Left forelimb (tissue), 1 donor: ENCODE measurements around the gene DMRT1.

Source experiments
- DNase-seq: peaks from one replicate; pipeline ENCODE4 v3.0.0-alpha.2; 2018; ENCODE audit warnings: low spot score

DMRT1 gene

GRCh38 chr9:841371-842209, at the start of gene DMRT1:
Gene DMRT1 (plus strand): TSS chr9:841697. CDS start chr9:841839, 142 bp downstream.
- no peak for DNase-seq

DNA sequence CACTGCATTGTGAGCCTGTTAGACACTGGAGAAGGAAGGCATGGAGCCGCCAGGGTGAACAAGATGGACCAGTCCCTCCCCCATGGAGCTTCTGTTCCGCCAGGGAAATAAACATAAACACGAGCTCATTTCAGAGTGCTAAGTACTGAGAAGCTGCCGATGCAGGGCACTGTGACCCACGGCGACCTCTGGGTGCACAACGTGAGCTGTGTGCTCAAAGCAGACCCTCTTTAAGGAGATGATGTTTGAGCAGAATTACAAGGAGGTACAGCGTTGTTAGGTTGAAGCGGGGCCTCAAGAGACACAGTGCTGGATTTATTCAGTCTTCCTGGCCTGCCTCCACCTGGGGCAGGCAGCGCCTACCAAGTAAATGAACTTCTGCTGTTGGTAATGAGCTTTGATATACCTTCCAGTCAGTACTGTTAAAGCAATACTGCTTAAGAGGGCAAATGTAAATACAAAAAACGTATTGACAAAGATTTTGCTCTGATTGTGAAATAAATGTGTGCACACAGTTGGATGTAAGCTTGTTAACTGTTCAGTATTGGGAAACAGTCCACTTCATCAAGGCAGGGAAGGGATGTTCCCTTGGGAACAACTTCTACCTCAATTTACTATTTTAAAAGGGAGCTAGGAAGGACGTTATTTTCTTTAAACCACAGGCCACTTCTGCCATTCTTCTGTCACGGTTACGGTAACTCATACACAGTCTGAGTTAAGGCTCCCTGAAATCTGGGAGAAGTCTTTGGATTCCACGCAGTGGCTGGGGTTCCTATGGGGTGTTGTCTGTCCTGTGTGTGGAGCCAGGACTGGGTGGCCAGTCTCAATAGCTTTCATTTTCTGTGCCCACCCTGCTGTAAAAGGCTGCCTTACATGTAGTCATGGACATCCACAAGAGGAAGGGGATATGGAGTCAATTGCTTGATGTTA, 48.9 kb upstream of the DMRT1 start:
- no peak for DNase-seq

- DNase-seq = no peak
These were observed 47.1 kb upstream of the DMRT1 start for GRCh38 chr9:794386-794785.

DNA sequence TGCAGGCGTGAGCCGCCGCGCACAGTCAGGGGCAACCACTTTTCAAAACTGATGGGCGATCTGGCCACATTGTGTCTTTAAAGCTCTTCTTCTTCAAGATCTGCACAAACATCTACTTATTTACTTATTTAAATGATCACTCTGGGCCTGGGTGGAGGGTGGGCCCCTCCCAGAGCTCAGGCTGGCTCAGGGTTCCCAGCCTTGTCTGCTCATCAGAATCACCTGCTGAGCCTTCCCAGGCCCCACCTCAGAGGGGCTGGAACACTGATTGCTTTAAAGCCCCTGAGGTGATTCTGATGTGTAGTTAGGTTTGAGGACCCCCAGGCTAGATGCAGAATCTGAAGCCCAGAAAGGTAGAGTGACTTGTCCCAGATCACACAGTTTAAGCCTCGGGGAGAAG, 45.6 kb upstream of the DMRT1 start:
- DNase-seq = no peak

DNA sequence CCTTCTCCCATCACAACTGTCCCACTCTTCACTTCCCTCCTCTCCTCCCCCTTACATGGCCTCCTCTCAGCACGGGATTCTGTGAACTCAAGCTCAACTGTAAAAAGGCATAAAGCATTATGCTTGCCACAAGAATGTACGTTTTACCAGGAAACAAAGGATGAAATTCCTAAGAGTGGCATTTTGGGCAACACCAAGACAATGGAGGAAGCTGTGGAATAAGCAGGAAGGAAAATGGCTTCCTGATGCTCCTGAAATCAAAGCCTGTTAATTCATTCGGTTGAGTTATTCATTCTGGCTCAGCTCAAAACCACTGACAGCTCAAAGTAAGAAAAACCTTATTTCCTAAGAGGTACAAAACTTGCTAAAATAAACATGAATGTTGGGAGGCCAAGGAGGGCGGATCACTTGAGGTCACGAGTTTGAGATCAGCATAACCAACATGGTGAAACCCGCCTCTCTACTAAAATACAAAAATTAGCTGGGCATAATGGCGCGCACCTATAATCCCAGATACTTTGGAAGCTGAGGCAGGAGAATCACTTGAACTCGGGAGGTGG, 40.8 kb upstream of the DMRT1 start:
- no peak for DNase-seq

GRCh38 chr9:801399-802071, 40.0 kb upstream of the DMRT1 start:
- DNase-seq = no peak

GRCh38 chr9:804026-804425, 37.5 kb upstream of the DMRT1 start:
- no peak for DNase-seq

DNA sequence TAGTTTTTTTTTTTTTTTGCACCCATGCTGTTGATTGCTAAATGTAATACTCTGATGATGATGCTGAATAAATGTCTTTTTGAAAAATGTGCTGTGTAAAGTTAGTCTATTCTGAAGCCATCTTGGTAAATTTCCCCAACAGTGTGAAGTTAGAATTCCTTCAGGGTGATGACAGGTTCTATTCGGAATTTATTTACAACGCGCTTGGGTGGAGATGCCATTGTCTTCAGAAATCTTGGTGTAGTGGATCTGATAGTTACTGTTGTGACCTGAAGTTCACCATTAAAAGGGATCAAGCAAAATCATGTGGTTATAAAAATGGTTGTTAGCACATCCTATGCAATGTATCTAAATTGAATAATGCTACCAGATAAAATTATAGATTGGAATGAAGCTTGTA, 36.3 kb upstream of the DMRT1 start:
- DNase-seq = no peak

GRCh38 chr9:806285-807156, 35.0 kb upstream of the DMRT1 start:
- DNase-seq = no peak

- no peak for DNase-seq
These were observed 30.4 kb upstream of the DMRT1 start for GRCh38 chr9:811106-811531.

- DNase-seq = no peak
These were observed 22.5 kb upstream of the DMRT1 start for GRCh38 chr9:818958-819357.

- DNase-seq = no peak
These were observed 14.8 kb upstream of the DMRT1 start for GRCh38 chr9:826500-827280.

- no peak for DNase-seq
These were observed 1.2 kb upstream of the DMRT1 start for GRCh38 chr9:840343-840742.

GRCh38 chr9:842635-843426, 1.3 kb downstream of the DMRT1 start:
- DNase-seq = no peak

GRCh38 chr9:843427-843785, 1.9 kb downstream of the DMRT1 start:
- no peak for DNase-seq

- DNase-seq = no peak
These were observed 5.4 kb downstream of the DMRT1 start for GRCh38 chr9:846852-847251.

- no peak for DNase-seq
These were observed 6.0 kb downstream of the DMRT1 start for GRCh38 chr9:847505-847904.

GRCh38 chr9:849431-849830, 7.9 kb downstream of the DMRT1 start:
- no peak for DNase-seq

DNA sequence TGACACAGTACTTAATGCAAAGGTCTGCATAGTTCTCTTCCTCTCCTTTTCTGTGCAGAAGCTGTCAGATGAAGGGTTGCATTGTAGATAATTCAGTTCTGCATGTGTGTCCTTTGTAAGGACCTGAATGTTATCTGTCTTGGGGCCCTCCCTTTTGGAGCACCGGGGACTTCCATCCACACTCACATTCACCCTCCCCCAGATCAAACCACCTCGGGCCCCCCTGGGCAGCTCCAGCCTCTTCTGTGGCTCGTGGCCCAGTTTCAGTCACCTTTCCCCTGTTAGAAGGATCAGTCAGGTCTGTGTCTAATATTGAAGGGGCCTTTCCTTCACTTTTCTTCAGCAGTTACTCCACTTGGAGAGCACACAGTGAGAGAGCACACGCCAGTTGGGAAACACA, 11.0 kb downstream of the DMRT1 start:
- DNase-seq = no peak

DNA sequence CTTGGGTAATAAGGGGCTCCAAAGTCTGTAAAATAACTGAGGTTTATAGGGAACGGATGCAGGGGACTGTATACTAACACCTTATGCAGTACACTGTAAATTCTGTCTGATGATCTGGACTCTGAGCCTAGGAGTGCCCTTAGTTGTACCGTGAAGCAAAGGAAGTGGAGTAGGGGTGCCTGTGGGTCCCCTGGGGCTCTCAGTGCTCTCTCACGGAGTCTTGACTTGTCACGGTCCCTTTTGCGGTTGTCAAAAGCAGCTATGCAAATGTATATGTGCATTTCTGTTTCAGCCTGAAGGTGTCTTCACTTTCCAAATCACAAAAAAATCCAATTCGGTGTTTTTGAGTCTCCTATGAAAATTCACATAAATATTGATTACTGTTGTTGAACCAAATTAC, 17.8 kb downstream of the DMRT1 start:
- DNase-seq = no peak
